T-helper 1 cell (primary cell): ENCODE results near the gene SLC19A3.
"Not testable (repeated sequence)": the region's sequence is repeated elsewhere in the genome, so short reads cannot be mapped to it uniquely, and the experiment has no call there.

Experiments
- DNase-seq, 5 donors: peaks; one replicate each; pipeline ENCODE4 v3.0.0-alpha.2; 2012 to 2020
- total RNA-seq, 4 donors: gene quantifications; one replicate each; lab custom pipeline; 2026; lab: John Stamatoyannopoulos, UW

The SLC19A3 gene
- total RNA-seq = 0 to 0.08 (median 0) reads per million in 4 donors

DNA sequence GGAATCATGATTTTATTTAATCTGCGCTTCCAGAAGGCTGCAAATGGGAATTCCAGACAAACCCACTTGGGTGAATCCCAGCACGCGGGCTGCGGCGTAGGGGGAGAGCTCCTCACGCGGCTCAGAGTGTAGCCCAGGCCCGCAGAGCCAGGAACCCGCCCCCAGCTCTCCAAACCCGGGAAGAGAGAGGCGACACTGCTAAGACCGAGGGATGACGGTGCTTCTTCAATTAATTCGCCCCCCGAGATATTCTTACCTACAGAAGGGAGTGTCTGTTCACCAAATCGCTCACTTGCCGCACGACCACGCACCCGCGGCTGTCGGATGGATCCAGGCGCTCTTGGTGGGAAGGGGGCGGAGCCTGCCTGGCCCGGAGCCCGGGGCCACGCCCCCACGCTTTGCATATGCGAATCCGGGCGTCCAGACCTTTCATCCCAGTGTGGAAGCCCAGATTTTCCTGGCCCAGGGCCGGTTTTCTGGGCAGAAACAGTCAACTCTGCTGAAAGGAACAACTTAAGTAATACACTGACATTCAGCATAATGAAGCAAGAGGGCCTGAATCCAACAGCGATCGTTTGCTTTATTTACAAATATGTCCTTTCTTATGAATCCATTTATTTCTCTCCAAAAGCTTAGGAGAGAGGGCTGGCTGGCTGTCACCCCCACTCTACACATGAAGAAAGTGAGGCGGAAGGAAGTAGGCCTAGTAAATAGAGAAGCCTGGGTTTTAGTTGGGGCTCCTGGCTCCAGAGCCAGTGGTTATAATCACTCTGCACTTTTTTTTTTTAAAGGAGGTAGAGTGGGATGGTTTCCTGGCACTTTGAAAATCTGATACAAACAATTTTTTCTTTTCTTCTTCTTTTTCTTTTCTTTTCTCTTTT, at the start of gene SLC19A3:
TSS of gene SLC19A3 (minus strand) at position 342 of the 881 bp plus-strand sequence. CDS start 15,710 bp downstream, outside the sequence.
- DNase-seq = no peak

DNA sequence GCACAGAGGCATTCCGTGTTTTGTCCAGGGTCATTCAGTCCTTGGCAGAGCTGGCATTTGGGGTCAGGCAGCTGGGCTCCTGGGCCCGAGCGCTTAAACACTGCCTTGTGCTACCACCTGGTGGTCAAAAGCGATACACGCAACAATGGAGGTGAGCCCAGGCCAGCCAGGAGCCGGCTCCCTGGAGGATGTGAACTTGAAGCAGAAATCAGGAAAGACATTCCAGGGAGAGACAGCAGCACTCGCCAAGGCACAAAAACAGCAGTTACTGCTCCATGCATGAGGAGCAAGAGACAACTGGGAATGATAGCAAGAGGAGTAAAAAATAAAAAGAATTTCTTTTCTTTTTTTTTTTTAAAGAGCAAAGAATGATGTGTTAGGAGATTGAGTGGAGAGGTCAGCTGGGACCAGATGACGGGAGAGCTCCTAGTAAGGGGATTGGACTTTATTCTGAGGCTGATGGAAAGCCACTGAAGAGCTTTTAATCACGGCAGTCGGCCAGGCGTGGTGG, 48.6 kb upstream of the SLC19A3 start:
- peak; percentile 11 to 39 (median 33) for DNase-seq

DNA sequence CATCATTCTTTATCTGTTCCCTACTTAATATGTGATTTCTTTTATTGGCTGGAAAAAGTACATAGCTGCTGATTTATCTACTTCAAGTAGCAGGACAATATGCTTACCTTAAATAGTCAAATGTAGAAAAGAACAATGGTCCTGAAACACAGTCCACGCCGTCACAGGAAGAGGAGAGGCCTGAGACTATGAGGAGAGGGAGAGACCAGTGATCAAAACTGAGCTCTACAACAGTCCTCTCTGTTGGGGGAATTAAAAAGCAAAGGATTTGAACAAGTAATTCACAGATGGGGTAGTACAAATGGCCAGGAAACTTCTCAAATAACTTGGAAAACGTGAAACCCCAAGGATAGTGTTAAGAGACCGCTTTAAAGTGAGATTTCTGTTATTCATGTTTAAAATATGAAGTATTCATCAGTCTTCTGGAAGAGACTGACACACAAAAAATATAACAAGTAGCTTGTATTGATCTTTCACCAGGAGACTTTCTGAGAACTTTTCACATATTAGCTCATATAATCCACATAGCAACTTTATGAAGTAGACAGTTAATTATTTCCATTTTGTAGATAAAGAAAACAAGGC, 48.1 kb upstream of the SLC19A3 start:
- DNase-seq = no peak

DNA sequence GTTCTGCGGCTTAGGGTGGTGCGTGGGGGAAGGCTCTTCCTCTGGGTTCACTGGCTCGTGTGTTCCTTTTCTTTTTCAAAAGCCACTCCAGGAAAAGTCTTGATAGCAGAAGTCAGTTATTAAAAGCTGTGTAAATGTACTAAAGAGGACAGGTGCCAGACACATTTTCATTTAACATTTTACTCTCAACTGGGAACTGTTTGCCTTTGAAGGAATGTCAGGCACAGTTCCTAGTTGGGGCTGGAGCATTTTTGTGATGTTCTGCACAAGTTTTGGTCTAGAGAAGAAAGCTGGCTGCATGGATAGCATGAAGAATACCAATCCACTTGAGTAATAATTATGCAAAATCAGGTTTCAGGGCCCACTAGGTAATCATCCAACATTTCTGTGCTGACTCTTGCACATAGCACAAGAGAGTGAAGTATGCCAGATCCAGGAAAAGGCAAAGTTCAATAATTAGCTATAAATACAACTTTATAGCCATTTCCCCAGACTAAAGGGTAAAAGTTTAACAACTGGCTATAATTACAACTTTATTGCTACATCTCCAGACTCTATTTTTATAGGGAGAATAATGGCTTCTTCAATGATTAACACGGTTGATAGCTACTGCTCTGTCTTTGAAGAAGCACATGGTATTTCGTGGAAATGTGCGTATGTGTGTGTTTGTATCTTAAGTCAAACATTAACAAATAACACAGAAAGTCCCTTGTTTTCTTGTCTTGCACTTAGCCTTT, 44.1 kb upstream of the SLC19A3 start:
- no peak for DNase-seq

DNA sequence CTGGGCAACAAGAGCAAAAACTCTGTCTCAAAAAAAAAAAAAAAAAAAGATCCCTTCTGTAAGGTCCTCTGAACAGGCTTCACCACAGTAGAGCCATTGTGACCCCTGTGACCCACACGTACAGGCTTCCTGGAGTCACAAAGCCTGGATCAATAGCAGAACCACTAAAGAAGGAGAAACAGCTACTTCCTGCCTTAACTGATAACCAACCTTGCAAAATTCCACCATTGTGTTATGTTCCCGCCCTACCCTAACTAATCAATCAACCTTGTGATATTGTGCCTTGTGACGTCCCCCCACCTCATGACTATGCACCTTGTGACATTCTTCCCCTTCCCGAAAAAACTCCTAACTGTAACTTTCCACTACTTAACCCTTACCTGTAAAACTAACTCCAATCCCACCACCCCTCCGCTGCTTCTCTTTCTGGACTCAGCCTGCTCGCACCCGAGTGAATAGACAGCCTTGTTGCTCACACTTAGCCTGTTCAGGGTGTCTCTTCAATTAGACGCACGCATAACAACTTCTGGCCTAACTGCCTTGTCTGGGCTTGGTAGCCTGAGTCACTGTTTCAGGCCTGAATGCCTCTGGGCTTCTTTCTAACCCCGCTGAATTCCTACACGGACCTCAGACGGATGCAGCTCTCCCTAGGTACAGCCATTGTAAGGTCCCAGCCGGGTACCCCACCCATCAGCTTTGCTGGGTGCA, 41.7 kb upstream of the SLC19A3 start:
- no peak for DNase-seq

DNA sequence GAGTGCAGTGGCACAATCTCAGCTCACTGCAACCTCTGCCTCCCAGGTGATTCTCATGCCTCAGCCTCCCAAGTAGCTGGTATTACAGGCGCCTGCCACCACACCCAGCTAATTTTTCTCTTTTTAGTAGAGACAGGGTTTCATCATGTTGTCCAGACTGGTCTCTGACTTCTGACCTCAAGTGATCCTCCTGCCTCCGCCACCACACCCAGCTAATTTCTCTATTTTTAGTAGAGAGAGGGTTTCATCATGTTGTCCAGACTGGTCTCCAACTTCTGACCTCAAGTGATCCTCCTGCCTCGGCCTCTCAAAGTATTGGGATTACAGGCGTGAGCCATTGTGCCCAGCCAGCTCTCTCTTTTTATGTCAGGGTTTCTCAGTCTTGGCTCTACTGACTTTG, 38.4 kb upstream of the SLC19A3 start:
- DNase-seq = not testable (repeated sequence)

DNA sequence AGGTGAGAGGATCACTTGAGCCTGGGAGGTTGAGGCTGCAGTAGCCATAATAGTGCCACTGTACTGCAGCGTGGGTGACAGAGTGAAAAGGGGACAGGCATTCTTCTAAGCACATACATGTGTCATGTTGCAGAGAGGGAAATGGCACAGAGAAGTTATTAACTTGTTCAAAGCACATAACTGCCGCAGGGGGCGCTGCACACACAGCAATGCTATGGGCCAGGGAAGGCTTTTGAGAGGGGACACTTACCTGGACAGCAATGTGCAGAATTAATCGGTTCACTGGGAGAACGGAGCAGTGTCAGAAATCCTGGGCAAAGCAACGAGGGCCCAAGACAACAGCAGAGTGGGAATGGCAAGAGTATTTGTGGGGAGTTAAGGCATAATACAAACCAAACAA, 30.3 kb upstream of the SLC19A3 start:
- DNase-seq = no peak

DNA sequence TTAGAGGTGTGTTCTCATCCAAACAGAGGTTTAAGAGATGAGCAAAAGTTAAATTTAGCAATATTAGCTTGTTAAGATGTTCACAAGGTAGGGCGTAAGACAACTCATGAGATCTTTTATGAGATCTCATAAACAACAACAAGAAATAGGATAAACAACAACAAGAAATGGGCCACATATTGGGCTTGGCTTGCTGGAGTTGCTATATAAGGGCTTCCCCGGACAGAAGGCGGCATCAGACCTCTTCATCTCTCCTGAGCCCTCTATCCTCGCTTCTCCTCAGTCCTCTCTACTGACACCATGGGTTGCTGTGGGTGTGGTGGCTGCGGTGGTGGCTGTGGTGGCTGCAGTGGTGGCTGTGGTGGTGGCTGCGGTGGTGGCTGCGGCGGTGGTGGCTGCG, 27.8 kb upstream of the SLC19A3 start, which contains the start of gene SCYGR8:
TSS of gene SCYGR8 (plus strand) at position 301 of the 400 bp plus-strand sequence. CDS start at position 301, 0 bp downstream.
- DNase-seq = no peak

DNA sequence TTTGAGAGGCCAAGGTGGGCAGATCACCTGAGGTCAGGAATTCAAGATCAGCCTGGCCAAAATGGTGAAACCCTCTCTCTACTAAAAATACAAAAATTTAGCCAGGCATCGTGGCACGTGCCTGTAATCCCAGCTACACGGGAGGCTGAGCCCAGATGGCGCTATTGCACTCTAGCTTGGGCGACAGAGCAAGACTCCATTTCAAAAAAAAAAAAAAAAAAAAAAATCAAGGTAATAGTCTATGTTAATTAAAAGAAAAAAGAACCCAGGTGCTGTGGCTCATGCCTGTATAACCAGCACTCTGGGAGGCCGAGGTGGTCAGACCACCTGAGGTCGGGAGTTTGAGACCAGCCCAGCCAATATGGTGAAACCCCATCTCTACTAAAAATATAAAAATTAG, 22.9 kb upstream of the SLC19A3 start:
- DNase-seq = not testable (repeated sequence)

DNA sequence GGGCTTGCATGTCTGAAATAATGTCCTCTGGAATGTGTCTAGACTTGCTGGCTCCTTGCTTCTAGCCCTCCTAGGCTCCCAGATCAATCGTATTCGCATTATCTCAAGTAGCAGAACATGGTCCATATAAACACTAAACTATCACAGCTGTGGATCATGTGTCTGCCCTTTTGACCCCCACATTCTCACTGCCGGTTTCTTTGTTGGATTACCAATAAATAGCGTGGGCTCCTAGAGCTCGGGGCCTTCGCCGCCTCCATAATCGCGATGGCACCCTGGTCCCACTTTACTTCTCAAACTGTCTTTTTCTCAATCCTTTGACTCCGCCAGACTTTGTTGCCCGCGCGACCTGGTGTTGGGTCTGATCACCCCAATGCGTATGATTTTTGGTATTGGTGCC, 21.5 kb upstream of the SLC19A3 start:
- DNase-seq = no peak

DNA sequence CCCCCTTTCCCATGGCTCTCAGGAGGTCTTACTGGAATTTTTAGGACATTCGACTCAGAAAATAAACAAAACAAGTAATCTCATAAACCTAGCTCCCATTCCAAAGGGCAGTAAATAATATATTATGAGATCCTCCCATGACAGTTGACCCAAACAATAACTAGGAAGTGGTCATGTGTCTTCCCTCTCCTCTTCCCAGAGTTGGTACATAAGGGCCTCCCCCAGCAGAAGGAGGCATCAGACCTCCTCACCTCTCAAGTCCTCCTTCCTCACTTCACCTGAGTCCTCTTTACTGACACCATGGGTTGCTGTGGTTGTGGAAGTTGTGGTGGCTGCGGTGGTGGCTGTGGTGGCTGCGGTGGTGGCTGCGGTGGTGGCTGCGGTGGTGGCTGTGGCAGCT, 10.2 kb upstream of the SLC19A3 start, which contains the start of gene SCYGR7:
TSS of gene SCYGR7 (plus strand) at position 301 of the 400 bp plus-strand sequence. CDS start at position 301, 0 bp downstream.
- DNase-seq = no peak

DNA sequence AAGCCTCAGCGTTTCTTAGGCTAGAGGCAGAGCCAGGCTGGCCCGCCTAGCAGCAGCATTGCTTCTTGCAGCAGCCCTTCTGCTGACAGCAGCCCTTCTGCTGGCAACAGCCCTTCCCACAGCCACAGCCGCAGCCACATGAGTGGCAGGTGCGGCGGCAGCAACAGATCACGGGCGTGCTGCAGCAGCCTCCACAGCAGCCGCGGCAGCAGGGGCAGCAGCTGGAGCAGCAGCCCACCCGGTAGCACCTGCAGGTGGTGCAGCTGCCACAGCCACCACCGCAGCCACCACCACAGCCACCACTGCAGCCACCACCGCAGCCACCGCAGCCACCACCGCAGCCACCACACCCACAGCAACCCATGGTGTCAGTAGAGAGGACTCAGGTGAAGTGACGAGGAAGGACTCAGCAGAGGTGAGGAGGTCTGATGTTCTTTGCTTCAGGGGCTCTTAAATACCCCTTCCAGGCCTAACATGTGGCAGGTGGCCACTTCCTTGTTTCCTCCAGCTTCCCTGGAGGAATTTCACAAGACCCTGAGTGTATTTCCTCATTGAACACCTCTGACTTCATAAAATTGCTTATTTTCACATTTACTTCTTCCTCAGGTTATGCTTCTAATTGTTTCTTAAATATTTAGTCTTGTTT, 6.7 kb upstream of the SLC19A3 start, which contains the start of gene SCYGR6:
TSS of gene SCYGR6 (minus strand) at position 364 of the 646 bp plus-strand sequence. CDS start at position 364, 0 bp downstream.
- no peak for DNase-seq

DNA sequence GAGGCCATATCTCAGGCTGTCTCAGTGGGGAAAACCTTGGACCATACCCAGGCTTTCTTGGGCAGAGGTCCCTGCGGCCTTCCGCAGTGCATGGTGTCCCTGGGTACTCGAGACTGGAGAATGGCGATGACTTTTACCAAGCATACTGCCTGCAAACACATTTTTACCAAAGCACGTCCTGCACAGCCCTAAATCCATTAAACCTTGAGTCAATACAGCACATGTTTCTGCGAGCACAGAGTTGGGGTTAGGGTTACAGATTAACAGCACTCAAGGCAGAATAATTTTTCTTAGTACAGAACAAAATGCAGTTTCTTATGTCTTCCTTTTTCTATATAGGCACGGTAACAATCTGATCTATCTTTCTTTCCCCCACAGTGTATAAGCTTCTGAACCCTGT, 5.0 kb upstream of the SLC19A3 start:
- DNase-seq = not testable (repeated sequence)

DNA sequence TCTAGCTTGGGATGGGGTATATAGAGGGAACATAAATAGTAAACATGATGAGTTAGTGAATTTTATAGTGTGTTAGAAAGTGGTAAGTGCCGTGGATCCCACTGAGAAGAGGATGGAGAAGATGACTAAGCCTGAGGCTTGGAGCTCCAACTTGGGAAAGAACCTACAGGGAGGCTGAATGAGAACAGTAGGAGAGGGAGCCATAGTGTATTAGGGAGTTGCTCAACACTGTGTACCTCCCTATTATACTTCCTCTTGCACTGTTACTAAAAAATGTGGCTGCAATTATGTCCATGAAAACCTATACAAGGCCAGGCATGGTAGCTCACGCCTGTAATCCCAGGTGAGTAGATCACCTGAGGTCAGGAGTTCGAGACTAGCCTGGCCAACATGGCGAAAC, 2.9 kb upstream of the SLC19A3 start:
- no peak for DNase-seq

DNA sequence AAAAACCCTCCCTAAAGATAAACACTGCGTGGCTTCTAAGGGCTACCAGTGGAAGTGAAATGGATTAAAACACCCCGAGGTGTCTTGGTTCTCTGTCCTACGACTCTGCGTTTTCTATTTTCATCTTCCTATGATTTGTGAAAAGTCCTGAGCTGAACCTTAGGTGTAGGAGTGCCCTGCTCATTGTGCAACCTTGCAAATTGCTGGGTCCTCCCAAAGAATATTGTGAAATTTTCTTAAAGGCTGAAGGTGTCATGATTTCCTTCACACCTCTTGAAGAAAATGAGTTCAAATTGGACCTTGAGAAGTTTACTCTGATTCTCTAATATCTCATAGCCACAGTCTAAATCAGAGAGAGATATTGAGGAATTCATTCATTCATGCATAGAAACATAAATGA, 1.8 kb upstream of the SLC19A3 start:
- no peak for DNase-seq

DNA sequence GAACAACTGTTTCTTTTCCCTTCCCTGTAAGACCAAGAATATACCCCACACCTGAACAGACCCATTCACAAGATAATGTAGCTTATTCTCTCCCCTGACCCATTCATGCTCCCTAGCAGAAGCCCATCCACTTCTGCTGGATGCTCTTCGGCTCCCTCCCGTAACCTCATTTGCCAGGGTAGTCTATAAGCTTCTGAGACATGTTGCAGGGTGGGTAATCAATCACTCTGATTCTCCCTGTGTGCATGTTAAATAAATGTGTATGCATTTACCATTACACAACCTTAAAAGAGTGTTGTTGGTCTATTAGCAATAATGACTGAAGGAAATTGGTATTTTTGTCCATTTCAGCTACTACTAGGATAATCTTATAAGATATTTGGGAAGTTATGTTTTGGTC, 1.3 kb downstream of the SLC19A3 start:
- no peak for DNase-seq

DNA sequence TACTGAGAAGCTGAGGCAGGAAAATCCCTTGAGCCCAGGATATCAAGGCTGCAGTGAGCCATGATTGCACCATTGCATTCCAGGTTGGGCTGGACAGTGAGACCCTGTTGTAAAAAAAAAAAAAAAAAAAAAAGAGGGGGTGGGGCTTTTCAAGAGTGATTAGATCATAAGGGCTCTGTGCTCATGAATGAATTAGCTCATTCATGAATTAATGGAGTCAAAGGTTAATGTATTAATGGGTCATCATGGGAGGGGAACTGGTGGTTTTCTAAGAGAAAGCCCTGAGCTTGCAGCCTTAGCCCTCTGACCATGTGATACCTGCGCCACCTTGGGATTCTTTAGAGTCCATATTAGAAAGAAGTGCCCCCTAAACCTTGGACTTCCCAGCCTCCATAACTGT, 4.5 kb downstream of the SLC19A3 start:
- DNase-seq = no peak

DNA sequence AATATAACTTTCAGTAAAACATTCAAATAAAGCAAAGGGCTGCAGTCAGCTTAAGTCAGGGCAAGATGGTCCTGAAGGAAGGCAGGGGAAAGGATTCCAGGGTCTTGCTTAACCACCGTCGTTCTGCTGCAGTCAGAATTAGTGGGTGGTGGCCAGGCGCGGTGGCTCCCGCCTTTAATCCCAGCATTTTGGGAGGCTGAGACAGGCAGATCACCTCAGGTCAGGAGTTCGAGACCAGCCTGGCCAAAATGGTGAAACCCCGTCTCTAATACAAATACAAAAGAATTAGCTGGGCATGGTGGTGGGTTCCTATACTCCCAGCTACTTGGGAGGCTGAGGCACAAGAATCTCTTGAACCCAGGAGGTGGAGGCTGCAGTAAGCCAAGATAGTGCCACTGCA, 6.8 kb downstream of the SLC19A3 start:
- no peak for DNase-seq

DNA sequence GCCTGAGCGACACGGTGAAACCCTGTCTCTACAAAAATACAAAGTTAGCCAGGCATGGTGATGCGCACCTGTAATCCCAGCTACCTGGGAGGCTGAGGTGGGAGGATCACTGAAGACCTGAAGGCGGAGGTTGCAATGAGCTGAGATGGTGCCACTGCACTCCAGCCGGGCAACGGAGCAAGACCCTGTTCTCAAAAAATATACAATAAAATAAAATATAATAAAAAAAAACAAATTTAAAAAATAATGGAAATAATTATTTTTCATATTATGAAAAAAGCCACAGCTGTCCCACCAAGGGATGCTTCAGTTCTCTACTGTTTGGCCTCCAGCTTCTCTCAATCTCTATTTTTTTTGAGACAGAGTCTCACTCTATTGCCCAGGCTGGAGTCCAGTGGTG, 10.4 kb downstream of the SLC19A3 start:
- no peak for DNase-seq

DNA sequence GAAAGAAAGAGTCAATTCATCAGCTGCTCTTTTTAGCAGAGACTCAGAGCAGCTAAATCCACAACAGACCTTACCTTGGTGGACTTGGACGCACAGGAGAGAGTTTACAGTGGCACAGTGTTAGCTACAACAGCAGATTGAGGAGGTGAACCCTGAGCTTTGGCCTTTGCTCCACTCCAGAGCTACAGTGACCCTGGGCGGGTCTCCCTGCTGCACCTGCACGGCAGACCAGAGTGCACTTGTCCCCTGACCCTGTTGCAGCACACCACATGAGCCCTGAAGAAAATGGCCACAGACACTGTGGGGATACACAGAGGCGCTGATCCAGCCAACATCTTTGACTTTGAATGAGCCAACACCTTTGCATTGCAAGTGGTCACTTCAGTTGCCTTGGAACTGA, 11.0 kb downstream of the SLC19A3 start:
- no peak for DNase-seq

DNA sequence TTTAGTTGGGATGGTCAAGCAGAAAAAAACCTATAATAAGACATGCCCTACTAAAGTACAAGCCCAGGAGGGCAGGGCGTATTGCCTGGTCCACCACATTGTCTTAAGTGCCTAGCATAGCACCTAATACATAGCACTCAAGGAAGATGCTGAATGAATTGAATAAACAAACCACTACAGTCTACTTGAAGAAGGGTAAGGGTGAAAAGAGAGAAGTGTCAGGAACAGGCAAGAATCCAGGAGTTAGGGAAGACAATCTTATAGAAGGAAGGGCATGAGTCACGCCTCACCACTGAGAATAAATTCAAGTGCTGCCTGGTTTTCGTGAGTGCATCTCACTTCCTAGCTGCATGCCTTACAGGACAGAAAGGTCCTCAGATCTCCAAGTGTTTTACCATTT, 13.9 kb downstream of the SLC19A3 start:
- no peak for DNase-seq

DNA sequence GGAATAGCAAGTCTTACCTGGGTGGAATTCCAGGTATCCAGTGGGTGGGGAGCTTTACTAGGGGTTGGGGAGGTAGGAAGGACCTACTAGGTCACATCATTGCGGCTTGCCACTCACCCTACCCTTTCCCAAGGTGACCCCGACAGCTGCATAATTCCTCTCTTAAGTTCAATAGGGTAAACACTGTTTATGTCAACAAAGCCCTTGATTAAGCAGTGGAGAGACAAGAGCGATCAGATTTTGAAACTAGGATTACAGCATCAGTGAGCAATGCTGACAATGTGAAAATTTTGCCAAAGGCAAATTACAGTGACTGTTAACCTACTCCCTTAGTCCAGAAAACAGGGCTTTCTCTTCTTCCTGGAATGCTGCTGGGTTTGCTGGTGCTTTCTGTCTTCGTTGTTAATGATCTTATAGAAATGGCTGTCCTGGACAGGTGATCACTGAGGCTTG, 14.5 kb downstream of the SLC19A3 start:
- DNase-seq = no peak
